Mucosa of rectum (tissue), 2 donors: Measurements from ENCODE around the gene BTAF1.

Experiments
- H3K27ac ChIP-seq, 2 donors: one replicate each; pipeline ENCODE4 v1.7.0; 2013; ENCODE audit warnings: inconsistent platforms in 2 of 2, low read depth in 2 of 2, low read length in 2 of 2
- H3K27me3 ChIP-seq, 2 donors: one replicate each; pipeline ENCODE4 v1.7.0; 2013; ENCODE audit warnings: low read length in 2 of 2; ENCODE audit not compliant: control insufficient read depth in 2 of 2, insufficient read depth in 2 of 2
- H3K36me3 ChIP-seq, 2 donors: one replicate each; pipeline ENCODE4 v1.7.0; 2013; ENCODE audit warnings: low read length in 2 of 2; ENCODE audit not compliant: control insufficient read depth in 2 of 2, insufficient read depth in 2 of 2
- H3K4me1 ChIP-seq, 2 donors: one replicate each; pipeline ENCODE4 v1.7.0; 2013; ENCODE audit warnings: low read length in 2 of 2, mild to moderate bottlenecking in 1 of 2; ENCODE audit not compliant: control insufficient read depth in 2 of 2, insufficient read depth in 2 of 2
- H3K4me3 ChIP-seq, 2 donors: one replicate each; pipeline ENCODE4 v1.7.0; 2013; ENCODE audit warnings: low read length in 2 of 2
- H3K9ac ChIP-seq, 2 donors: one replicate each; pipeline ENCODE4 v1.7.0; 2013; ENCODE audit warnings: low read length in 2 of 2, low read depth in 1 of 2, mild to moderate bottlenecking in 1 of 2
- H3K9me3 ChIP-seq, 2 donors: one replicate each; pipeline ENCODE4 v1.7.0; 2013; ENCODE audit warnings: low read length in 2 of 2; ENCODE audit not compliant: control insufficient read depth in 2 of 2
- donor health status: healthy.
- donor health status: Normal muscosa, but diverticular disease.

The BTAF1 gene

DNA sequence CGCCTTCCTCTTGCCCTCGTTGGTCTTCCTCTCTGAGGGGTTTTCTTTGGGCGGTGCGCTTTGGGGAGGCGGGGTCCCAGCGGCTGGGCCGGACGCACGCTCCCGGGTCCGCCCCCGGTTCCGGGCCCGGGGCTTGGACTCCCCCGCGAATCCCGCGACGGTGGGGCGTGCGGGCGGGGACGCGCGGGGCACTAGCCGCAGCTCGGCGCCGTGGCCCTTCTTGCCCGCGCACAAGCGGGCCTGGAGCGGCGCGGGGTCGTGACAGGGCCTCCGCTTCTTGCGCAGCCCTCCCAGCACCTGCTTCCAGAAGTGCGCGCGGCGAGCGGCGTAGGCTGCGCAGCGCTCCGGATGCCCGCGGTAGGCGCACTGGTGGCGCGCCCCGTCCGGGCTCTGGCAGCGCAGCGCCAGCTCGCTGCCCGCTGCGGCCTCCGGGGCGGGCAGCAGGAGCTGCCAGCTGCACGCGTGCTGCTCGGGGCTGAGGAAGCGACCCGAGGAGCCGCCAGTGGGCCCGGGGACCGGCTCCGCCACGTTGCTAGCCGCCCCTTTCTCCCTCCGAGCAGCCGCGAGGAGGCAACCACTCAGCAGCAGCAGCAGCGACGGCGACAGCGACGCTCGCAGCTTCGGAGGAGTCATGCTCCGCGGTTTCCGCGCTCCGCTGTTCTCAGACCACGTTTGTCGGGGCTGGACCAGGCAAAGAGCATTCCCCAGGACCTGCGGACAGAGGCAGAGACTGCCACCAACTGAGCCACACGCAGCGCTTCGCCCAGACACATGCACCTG, 15.0 kb upstream of the BTAF1 start:
- peaks cover 0 to 3% of the 10 kb centered on the region in 2 donors for H3K27me3 ChIP-seq
- peak overlapping the region; percentile 37 to 48 for H3K27ac ChIP-seq
- no peaks in the 10 kb centered on the region for H3K36me3 ChIP-seq
- peaks cover 6 to 11% of the 10 kb centered on the region in 2 donors for H3K4me1 ChIP-seq
- H3K4me3 ChIP-seq: peak overlapping the region; percentile 80 to 84
- no peaks in the 10 kb centered on the region for H3K9me3 ChIP-seq
- peak overlapping the region; percentile 49 to 75 for H3K9ac ChIP-seq

DNA sequence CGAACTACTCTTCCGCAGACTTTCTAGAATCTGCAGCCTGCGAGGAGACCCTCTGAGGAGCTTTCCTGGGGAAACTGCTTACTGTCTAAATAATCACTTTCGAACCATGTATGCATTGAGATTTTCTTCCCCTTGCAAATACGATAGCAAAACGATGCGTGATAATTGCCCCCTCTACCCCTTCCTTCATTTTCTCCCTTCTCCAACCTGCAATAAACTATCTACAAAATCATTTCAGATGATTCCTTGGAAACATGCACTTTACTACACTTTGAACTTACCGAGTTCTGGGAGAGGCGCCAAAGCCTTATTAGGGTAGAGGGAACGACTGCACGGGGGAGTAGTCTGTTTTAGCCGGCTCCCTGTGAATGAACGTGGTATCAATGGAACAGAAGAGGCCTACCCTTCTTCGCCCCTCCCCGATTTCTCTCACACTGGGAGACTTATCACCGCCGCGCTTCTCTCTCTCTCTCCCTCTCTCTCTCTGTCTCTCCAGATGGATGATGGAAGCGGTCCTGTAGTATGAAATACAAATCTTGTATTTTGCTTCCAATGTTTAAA, 14.4 kb upstream of the BTAF1 start, which contains the start of gene FGFBP3:
Gene FGFBP3, minus strand, starts transcription at position 370 of the 561 bp plus-strand sequence. CDS start 517 bp downstream, outside the sequence.
- Histone ChIP-seq H3K9me3 (no peaks in the 10 kb centered on the region), H3K27ac (peak within 1 kb of the TSS; percentile 37 to 48), H3K36me3 (no peaks in the 10 kb centered on the region), H3K4me3 (peak within 1 kb of the TSS; percentile 80 to 84), H3K9ac (peak within 1 kb of the TSS; percentile 49 to 75), H3K4me1 (peaks cover 6 to 11% of the 10 kb centered on the region in 2 donors), H3K27me3 (peaks cover 0 to 3% of the 10 kb centered on the region in 2 donors)

DNA sequence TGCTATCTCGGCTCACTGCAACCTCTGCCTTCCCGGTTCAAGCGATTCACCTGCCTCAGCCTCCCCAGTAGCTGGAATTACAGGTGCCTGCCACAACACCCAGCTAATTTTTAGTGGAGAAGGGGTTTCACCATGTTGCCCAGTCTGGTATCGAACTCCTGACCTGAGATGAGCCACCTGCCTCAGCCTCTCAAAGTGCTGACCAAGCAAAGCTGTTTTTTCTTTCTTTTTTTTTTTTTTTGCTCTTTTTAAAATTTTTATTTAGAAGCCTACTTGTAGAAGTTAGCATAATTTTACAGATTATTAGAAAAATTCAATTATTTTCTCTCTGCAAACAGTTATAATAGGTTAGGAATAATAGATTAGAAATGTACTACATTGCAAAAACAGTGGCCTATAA, 13.1 kb upstream of the BTAF1 start:
- Histone ChIP-seq H3K9me3 (no peaks in the 10 kb centered on the region), H3K36me3 (no peaks in the 10 kb centered on the region), H3K27me3 (peaks cover 0 to 3% of the 10 kb centered on the region in 2 donors), H3K4me3 (no peak overlapping the region), H3K9ac (no peak overlapping the region), H3K27ac (no peak overlapping the region), H3K4me1 (peaks cover 6 to 11% of the 10 kb centered on the region in 2 donors)

DNA sequence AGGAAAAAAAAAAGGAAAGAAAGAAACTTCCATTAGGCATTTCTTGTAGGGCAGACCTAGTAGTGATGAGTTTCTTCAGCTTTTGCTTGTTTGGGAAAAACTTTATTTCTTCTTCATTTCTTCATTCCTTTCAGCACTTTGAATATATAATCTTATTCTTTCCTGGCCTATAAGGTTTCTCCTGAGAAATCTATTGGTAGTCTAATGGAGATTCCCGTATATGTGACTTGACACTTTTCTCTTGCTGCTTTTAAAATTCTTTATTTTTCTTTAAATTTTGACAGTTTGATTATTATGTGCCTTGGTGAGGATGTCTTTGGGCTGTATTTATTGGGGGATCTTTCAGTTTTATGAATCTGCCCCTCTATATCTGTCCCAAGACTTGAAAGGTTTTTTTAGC, 3.9 kb upstream of the BTAF1 start:
- H3K4me1 ChIP-seq: peaks cover 3 to 6% of the 10 kb centered on the region in 2 donors
- H3K27me3 ChIP-seq: peaks cover 0 to 4% of the 10 kb centered on the region in 2 donors
- no peaks in the 10 kb centered on the region for H3K36me3 ChIP-seq
- no peak overlapping the region for H3K27ac ChIP-seq
- no peaks in the 10 kb centered on the region for H3K9me3 ChIP-seq
- no peak overlapping the region for H3K4me3 ChIP-seq
- H3K9ac ChIP-seq: no peak overlapping the region

DNA sequence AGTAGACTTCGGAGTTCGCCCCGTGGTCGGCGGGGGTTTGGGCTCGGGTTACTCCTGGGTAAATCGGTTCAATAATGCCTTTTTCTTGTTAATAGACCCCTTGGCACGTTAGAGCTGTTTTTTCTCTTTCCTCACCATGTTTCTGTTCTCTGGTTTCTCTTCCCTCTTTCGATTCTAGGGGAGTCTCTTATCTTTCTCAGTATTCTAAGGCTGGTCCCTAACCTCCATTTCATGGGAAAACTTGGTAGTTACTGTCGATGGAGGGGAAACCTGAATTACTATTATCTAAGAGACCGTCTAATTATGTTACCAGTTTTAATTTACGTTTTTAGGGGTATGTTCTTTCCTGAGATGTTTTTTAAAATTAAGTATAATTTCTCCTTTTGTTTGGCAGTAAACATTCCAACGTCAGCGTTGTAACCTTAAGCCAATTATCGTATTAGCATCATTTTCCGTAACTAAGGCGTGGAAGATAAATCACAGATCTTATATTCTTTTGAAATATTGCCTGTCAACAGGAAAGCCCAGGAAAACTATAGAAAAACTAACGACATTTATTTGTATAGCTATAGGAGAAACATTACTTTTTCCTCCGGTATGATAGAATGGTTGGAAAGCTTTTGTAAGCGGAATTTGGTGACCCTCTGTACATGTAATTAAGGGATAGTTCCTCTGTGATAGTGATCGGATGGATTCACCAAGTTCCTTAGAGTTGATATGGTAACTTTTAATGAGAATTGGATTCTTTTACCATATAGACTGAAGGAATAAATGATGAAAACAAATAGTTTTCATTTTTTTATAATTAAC, 847 bp downstream of the BTAF1 start:
- Histone ChIP-seq H3K9me3 (no peaks in the 10 kb centered on the region), H3K4me3 (peak overlapping the region; percentile 94 to 98), H3K27me3 (no peaks in the 10 kb centered on the region), H3K9ac (peak overlapping the region; percentile 91 to 98), H3K27ac (peak overlapping the region; percentile 96 to 97), H3K36me3 (no peaks in the 10 kb centered on the region), H3K4me1 (peaks cover 5 to 13% of the 10 kb centered on the region in 2 donors)

DNA sequence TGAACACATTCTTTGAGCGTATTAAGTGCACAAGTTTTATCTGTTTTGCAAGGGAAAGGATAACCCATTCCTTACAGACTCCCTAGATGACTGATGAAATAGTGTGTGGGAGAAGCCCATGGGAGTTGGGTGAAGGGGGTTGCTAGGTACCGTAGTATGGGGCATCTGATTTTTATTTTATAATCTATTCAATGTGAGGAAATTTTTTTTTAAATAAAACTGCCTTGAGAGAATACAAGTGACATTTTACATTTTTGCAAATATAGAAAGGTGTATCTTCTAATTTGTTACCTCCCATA, 1.4 kb downstream of the BTAF1 start:
- H3K4me1 ChIP-seq: peaks cover 5 to 13% of the 10 kb centered on the region in 2 donors
- no peaks in the 10 kb centered on the region for H3K9me3 ChIP-seq
- H3K27me3 ChIP-seq: no peaks in the 10 kb centered on the region
- no peaks in the 10 kb centered on the region for H3K36me3 ChIP-seq
- peak overlapping the region in 1 of 2 donors; percentile 91 for H3K9ac ChIP-seq
- H3K27ac ChIP-seq: no peak overlapping the region
- H3K4me3 ChIP-seq: peak overlapping the region; percentile 94 to 98

DNA sequence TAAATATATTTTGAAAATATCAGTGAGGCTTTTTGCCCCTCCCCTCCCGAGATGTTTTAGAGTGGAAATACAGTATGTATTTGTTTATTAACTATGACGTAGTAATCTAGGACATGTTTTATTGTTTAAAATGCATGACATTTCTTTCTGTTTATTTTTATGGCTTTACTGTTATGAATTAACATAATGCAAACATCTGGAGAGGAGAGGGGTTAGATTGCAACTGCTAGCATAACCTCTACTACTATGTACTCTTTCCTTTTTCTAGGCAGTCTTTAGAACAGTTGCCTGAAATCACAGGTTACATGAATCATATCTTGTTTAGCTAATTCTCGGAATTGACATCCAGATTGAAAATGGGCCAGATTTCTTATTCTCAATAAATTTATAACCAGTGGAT, 7.4 kb downstream of the BTAF1 start:
- Histone ChIP-seq H3K4me3 (no peak overlapping the region), H3K27ac (no peak overlapping the region), H3K36me3 (peaks cover 2 to 13% of the 10 kb centered on the region in 2 donors), H3K9ac (no peak overlapping the region), H3K27me3 (no peaks in the 10 kb centered on the region), H3K4me1 (peaks cover 0 to 7% of the 10 kb centered on the region in 2 donors), H3K9me3 (no peaks in the 10 kb centered on the region)

DNA sequence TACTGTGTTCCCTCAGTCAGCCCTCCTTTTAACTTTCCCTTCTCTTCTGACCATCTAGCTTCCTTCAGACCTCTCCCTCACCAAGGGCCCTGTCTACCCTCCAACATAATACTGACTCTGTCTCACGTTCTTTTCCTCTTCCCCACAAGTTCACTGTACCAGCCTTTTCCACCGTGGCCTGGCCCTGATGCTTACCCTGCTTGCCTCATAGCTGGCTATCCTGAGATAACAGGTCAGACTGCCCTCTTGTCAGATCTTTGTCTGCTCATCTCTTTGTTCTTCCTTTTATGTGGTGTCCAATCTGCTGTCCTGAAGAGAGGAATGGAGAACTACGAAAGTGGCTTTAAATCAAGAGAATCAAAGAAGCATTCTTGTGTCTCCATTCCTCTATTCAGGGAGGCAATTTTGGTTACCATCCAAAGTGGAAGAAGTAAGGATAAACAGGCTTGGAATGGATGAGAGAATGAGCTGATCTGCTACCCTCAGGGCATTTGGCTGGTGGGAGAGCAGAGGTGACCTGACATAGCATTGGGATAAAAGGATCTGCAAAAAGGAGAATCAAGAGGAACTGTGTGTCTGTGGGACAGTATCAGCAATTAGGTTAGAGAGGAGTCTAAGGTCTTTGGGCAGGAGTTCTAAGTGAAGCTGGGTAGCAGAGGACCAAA, 8.1 kb downstream of the BTAF1 start:
- H3K4me1 ChIP-seq: peaks cover 0 to 7% of the 10 kb centered on the region in 2 donors
- no peaks in the 10 kb centered on the region for H3K9me3 ChIP-seq
- H3K9ac ChIP-seq: no peak overlapping the region
- no peaks in the 10 kb centered on the region for H3K27me3 ChIP-seq
- peaks cover 9 to 20% of the 10 kb centered on the region in 2 donors for H3K36me3 ChIP-seq
- no peak overlapping the region for H3K4me3 ChIP-seq
- H3K27ac ChIP-seq: no peak overlapping the region

DNA sequence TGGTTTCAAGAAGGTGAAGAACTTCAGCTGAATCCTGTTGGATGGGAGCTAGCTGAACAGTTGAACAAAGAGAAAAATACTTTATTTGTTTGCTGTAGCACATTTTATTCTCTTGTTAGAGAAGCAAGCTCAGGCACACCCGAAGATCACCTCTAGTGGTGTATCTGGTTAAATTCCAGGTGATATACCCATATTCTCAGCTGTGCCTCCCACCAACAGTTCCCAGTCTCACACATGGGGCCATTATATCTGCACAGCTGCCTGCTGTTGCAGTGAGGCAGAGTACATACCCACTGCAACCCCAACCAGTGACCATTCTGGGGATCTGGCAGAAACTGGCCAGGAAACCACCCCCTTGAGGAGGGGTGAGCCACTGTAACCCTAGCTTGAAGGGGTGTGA, 9.2 kb downstream of the BTAF1 start:
- H3K36me3 ChIP-seq: peaks cover 11 to 27% of the 10 kb centered on the region in 2 donors

More for the DNA sequence above, 9.2 kb downstream of the BTAF1 start:
- H3K9ac ChIP-seq: no peak overlapping the region
- no peaks in the 10 kb centered on the region for H3K9me3 ChIP-seq
- H3K27me3 ChIP-seq: no peaks in the 10 kb centered on the region
- H3K4me1 ChIP-seq: peaks cover 0 to 7% of the 10 kb centered on the region in 2 donors
- H3K4me3 ChIP-seq: no peak overlapping the region
- H3K27ac ChIP-seq: no peak overlapping the region
